Peyer's patch (tissue), 4 donors: ENCODE results near the gene TK2.

Experiments used
- CTCF ChIP-seq, 6 experiments: fragments of 450-650 bp in 4 of 6; fragments of 200-600 bp in 2 of 6; sonication (generic) in 1 of 6; IDR thresholded peaks; one replicate each; pipeline ENCODE4 v1.5.1; 2017 to 2019; ENCODE audit warnings: antibody characterized with exemption in 6 of 6, mild to moderate bottlenecking in 3 of 6, moderate library complexity in 1 of 6
- POLR2A ChIP-seq, 2 donors: fragments of 450-650 bp; IDR thresholded peaks; one replicate each; pipeline ENCODE4 v1.5.1; 2017; ENCODE audit warnings: antibody characterized with exemption in 2 of 2, mild to moderate bottlenecking in 2 of 2, moderate library complexity in 2 of 2

GRCh38 chr16:66590322-66590721, 40.4 kb upstream of the TK2 start:
- TF ChIP-seq CTCF (IDR thresholded peaks at IDR 0.05) = no peak
- no peak for TF ChIP-seq POLR2A (IDR thresholded peaks at IDR 0.05)
